ENCODE results near the gene MAMDC4. TPM values are rescaled to one million over a fixed set of nuclear protein-coding genes. Genes with fewer than 3 reads are reported as not detected.

The MAMDC4 gene
- total and polyA plus RNA-seq, 2 of the 8 experiments (the other 6 are each of a cell fraction or from before 2014, with no cell fraction given), result 3.1 to 4.5 TPM

- TF ChIP-seq CTCF (IDR thresholded peaks at IDR 0.05; ENCODE audit: control extremely low read depth in 1 of 3, insufficient read depth in 1 of 3, low read depth in 1 of 3, low read length in 3 of 3), result no peak
- TF ChIP-seq KDM4A (IDR thresholded peaks at IDR 0.05; ENCODE audit: low read depth, low read length, severe bottlenecking), result peak; percentile 78
- TF ChIP-seq CBX8 (IDR thresholded peaks at IDR 0.05; ENCODE audit: borderline replicate concordance, low read depth, low read length), result no peak
- TF ChIP-seq, protein P1, sequence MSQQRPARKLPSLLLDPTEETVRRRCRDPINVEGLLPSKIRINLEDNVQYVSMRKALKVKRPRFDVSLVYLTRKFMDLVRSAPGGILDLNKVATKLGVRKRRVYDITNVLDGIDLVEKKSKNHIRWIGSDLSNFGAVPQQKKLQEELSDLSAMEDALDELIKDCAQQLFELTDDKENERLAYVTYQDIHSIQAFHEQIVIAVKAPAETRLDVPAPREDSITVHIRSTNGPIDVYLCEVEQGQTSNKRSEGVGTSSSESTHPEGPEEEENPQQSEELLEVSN (IDR thresholded peaks at IDR 0.05), result peak; percentile 76
- TF ChIP-seq POLR2AphosphoS5 (IDR thresholded peaks at IDR 0.05; ENCODE audit: low read depth, low read length), result peak; percentile 48; the same call in 1 of the 2 replicates
- no peak for TF ChIP-seq CEBPB (IDR thresholded peaks at IDR 0.05; ENCODE audit: low read depth, low read length)
- no peak for TF ChIP-seq RXRA (IDR thresholded peaks at IDR 0.05; ENCODE audit: insufficient read depth, low read depth, low read length)
- TF ChIP-seq CHD1 (IDR thresholded peaks at IDR 0.05; ENCODE audit: low read depth, low read length), result no peak
- peak; percentile 86 for TF ChIP-seq PHF8 (conservative IDR thresholded peaks at IDR 0.05; ENCODE audit: low read depth, low read length)
Measured at GRCh38 chr9:136807281-136808074, 44.7 kb upstream of the MAMDC4 start, which contains the start of gene RABL6 (continued).

Measured in H1 (cell line).